Activated CD4-positive, CD25-positive, alpha-beta regulatory T cell treated with anti-CD3 and anti-CD28 coated beads, Interleukin-2, amount 50 U/mL, for 16 hours (primary cell): ENCODE data around the gene DNAJC3.
"Not testable (repeated sequence)": the region's sequence is repeated elsewhere in the genome, so short reads cannot be mapped to it uniquely, and the experiment has no call there.

ENCODE experiments used
- DNase-seq: peaks from one replicate; pipeline ENCODE4 v3.0.0-alpha.2; 2020; ENCODE audit warnings: low read depth, low spot score

DNAJC3 gene, protein sequence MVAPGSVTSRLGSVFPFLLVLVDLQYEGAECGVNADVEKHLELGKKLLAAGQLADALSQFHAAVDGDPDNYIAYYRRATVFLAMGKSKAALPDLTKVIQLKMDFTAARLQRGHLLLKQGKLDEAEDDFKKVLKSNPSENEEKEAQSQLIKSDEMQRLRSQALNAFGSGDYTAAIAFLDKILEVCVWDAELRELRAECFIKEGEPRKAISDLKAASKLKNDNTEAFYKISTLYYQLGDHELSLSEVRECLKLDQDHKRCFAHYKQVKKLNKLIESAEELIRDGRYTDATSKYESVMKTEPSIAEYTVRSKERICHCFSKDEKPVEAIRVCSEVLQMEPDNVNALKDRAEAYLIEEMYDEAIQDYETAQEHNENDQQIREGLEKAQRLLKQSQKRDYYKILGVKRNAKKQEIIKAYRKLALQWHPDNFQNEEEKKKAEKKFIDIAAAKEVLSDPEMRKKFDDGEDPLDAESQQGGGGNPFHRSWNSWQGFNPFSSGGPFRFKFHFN

DNA sequence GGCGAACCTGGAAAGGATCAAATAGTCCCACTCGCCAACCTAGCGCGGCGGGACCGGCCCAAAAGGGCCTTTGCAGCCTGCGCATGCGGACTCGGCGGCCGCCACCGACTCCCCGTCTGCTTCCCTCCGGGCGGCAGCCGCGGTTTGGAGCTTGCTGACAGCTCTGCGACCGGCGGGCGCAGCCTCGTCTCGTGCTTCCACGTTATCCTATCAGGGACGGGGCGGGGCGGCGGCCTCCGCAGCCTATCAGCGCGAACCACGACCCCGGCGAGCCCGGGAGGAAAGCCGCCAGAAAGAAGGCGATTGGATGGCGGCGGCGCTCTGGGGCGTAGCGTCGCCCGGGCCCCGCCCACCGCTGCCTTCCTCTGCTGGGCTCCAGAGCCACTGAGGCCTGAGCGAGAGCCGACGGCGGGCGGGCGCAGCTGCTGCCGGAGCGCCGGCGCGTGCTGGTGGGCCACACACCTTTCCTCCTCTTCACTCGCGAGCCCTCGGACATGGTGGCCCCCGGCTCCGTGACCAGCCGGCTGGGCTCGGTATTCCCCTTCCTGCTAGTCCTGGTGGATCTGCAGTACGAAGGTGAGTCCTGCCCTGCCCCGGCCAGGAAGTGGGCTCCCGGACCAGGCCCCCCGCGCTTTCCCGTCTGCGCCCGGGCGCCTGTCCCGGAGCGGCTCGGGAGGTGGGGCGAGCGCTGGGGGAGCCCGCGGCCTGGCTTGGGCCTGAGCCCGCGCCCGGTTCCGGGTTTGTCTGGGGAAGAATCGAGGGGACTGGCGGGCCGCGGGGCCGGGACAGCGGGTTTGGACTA is at the start of gene DNAJC3:
DNAJC3 (plus strand) TSS at position 378 of the 802 bp plus-strand sequence; CDS start at position 495, 117 bp downstream.
- peak; percentile 94 for DNase-seq

DNA sequence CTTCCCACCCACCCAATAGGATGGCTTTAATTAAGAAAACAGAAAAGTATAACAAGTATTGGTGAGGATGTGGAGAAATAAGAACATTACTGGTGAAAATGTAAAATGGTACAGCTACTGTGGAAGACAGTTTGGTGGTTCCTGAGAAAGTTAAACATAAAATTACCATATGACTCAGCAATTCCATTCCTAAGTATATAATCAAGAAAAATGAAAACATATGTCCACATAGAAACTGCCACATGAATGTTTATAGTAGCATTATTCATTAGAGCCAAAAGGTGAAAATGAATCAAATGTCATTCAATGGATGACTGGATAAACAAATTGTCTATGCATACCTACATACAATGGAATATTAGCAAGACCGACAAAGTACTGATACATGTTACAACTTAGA is 49.3 kb upstream of the DNAJC3 start:
- DNase-seq: no peak

DNA sequence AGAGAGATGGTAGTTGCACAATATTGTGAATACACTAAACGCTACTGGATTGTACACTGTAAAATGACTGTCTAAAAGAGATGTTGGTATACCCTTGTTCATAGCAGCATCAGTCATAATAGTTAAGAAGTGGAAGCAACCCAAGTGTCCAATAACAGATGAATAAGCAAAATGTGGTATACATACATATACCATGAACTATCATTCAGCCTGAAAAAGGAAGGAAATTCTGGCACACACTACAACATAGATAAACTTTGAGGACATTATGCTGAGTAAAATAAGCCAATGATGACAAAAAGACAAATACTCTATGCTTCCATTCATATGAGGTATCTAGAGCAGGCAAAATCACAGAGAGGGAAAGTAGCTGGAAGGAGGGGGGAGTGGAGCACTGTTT is 48.5 kb upstream of the DNAJC3 start:
- no peak for DNase-seq

DNA sequence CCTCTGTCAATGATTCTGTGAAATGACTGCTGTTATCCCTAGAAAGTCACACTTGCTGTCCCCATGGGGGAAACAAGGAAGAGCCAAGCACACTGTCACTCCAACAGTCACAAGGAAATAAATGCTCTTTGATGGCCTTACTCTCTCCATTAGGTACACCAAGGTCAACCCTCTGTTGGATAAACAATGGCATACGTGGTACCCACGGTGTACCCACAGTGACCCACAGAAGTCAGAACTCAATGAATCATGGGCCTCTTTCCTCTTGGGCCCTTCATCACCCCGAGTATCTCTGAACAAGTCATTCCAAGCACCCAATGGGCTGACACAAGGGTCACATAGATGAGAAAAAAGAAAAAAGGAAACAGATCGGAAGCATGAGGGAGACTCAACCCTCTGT is 47.9 kb upstream of the DNAJC3 start:
- DNase-seq: no peak

DNA sequence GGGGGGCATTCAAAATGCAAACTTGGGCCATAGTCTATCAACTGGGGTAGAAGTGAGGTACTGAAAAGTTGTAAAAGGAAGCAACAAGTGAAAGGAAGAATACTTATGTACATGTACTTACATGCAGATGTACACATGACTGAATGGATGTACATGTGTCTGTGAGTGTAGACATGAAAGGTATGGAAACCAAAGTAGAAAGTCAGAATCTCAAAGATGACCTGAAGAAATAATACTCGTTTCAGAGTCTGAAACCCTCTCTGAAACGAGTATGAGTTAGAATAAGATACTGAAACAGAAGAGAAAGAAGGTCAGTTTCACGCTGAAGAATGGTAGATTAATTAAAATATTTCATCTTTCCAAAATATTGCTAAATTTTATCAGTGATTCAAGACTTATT is 46.3 kb upstream of the DNAJC3 start:
- DNase-seq: no peak

DNA sequence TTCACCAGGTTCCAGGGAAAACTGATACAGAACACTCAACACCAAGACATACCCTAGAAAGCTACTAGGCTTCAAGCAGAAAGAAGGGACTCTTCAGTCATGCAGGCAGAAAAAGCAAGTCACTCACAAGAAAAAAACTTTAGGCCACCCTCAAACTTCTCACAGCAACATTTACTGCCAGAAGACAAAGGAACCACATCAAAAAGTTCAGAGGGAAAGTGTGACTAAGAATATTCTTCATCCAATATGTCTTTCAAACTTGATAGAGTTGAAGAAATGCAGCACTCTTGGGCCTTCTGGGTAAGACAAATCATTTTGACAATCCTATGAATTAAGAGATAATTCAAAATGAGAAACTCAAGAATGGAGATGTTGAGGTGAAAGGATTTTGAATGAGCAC is 40.1 kb upstream of the DNAJC3 start:
- DNase-seq: no peak

DNA sequence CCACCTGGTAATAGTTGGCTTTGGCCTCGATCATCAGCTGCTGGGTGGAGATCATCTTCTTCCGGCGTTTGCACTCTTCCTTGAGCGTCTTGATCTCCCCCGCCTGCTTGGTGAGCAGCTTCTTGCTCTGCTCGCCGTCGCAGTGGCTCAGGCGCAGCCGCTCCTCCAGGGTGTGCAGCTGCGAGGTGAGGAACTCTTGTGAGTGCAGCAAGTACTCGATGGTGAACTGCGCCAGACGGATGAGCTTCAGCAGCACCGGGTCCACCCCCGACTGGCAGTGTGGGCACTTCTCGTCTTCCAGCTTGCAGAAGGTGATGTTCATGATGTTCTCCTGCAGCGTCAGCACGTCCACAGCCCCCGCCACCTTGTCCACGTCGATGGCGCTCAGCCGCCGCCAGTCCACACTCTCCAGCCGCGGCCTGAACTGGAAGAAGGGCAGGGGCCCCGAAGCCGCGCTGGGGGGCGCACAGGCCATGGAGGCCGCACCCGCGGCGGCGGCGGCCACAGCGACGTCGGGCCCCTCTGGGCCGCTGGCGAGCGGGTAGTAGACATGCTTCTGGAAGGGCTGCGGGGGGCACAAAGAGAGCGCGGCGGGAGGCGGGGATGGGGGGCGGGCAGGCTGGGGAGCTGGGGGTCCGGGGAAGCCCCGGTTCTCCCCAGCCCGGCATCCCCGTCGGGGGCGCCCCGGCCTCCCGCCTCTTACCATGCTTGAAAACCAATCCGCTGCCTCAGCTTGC is 35.5 kb upstream of the DNAJC3 start:
- no peak for DNase-seq

DNA sequence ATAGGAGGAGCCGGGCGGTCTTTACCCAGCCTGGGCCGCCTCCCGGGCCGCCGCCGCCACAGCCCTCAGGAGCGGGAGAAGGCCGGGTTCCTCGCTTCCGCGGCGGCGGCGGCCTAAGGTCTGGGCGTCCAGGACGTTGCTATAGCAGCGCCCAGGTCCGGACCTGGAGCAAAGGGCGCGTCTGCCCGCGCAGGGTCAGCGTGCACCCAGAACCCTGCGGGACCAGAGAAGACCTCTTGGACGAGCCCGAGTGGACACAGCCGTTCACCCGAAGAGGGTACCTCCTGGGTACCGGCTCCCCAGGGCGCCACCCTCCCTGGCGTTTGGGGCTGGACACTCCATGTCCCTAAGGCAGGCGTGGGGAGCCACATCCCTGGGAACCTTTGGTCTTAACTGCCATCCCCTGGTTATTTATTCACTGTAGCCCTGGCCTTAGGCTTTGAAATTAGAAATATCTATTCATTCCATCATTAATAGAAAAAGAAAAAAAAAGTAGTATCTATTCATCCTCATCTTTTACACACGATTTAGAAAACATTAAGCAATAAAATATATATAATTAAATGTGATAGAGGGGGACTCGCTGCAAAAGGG is 34.8 kb upstream of the DNAJC3 start:
- DNase-seq: no peak

DNA sequence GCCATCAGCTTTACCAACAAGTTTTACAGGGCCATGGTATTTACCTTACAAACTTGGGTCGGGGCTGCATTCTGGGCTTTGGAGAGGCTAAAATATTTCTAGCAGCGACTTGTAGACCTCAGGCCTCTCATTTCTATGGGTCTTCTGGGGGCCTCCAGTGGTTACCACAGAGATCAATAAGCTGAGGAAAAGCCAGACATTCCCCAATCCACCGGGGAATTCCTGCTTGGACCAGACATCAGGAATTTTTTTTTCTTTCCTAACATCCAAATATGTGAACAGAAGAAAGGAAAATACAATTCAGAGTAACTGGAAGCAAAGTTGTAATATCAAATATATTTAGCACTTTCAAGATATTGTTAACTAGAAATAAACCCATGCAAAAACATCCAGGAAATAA is 33.9 kb upstream of the DNAJC3 start:
- no peak for DNase-seq

DNA sequence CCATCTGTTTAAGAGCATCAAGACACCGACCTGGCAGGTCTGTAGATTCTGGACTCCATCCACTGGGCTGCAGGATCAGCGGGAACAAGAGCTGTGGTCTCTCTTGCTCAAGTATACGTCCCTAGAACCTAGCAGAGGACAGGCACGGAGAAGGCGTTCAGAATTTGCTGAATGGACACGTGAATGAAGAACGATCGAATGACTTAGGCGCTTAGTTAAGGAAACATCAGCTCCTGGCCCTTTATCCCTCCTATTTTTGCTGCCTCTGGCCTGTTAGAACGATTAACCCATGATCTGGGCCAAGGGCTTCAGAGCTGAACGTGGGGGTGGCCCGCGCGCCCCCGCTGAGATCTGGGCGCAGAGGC is 33.4 kb upstream of the DNAJC3 start:
- no peak for DNase-seq

DNA sequence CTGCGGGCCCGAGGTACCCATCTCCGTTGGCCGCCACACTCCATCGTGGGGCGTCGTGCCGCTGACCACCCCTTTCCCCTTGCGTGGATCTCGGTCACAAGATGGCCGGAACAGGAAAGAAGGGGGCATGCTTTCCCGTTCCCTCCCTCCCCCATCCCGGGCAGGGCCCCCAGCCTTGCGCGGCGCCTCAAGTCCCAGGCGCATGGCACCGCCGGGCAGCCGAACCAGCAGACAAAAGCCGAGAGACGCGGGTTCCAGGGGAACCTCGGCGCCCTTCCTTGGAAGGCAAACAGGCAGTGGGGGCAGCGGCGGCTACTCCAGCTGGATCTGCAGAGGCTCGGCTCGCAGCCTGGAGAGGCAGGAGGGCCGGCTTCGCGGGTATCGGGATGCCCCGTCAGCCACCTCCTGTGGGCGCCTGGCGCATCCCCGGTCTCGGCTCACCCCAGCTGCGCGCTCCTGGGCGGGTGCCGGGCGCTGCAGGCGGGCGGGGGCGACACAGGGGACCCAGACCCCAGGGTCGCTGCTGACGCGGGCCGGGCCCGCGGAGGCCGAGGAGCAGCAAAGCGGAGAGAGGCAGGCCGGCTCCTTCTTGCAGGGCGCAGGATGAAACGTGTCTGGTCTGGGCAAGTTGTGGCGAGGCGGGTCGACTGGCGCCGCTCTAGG is 32.9 kb upstream of the DNAJC3 start:
- DNase-seq: no peak

DNA sequence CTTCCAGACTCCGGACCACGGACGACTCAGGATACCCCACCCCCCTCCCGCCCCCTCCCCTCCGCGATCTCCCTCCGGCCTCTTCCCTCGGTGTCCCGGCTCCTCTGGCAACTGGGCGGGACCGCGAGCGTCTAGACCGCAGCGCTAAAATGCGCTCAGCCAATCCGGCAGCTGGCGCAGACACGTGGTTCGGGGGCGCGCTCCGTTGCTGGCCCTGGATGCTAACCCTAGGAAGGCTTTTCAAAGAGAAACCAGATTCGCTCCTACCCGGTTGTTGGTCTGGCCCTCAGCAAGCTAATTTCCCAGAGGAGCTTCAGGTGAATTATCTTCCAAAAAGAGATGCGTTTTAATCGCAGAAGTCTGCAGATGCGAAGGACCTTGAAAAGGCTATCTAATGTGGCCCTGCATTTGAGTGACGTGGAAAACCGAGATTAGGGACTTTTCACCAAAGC is 32.3 kb upstream of the DNAJC3 start, which contains the start of gene DZIP1:
DZIP1 (minus strand) TSS at position 106 of the 452 bp plus-strand sequence. CDS start 2,677 bp downstream, outside the sequence.
- DNase-seq: no peak

DNA sequence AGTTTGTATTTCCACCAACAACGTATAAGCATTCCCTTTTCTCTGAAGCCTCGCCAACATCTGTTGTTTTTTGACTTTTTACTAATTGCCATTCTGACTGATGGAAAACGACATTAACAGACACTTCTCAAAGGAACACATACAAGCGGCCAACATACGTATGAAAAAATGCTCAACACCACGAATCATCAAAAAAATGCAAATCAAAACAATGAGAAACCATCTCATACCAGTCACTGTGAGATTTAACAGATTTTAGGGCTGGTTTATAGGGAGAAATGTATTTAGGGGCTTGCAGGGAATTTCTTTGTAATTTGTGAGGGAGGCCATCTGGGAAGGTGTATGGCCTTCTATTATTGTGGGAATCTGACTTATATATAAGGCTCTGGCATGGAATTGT is 29.6 kb upstream of the DNAJC3 start:
- no peak for DNase-seq

DNA sequence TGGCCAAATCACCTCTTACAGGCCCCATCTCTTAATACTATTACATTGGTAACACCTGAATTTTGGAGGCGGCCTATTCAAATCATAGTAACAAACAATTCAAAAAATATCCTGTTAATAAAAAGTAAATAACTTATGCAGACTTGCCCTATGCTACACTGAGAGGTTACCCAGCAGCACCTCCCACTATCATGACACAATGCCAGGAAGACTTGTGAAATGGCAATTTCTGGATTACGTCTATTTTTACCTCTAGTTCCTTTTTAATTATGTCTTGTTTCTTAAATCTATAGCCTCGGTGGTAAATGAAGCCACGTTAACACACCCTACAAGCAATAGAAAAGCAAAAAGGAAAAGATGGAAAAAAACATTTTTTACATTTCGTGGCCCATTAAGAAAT is 26.2 kb upstream of the DNAJC3 start:
- DNase-seq: no peak

DNA sequence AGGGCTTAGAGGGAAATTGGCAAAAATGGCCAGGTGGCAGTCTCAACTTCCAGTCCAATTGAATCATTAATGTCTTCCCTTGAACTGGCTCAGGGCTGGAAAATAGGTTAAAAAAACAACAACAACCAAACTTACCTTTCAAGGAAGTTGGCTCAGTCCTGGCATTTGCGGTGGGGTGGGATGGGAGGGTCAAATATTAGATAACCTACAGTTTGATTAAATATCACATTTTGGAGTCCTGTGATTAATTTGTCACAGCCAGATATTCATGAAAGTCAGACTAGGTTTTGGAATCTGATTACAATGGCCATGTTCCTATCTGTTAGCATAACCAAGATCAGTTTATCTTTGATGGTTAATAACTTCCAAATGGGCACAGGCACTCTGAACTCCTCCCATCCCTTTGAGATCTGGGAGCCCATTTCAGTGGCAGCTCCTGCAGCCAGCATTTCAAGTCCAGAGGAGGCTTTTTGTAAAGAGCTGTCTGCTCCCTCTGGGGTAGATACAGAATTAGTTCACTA is 24.6 kb upstream of the DNAJC3 start:
- no peak for DNase-seq

DNA sequence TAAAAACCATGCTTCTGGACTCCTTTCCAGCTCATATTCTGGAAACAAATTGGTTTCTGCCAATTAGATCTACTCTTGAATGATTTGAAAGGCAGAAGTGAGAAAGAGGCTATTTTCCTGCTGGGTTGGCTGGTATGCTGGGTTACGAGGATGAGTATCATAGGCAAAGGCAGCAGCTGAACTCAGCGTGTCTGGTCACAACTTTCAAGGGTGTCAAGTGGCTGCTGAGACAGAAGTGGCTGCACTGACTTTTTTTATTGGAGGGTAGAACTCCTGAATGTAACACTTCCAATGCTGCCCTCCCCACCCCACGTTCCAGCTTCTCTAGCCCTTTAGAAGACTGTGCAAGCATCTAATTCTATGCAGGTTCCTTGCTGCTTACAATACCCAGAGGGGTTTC is 24.1 kb upstream of the DNAJC3 start:
- DNase-seq: no peak

DNA sequence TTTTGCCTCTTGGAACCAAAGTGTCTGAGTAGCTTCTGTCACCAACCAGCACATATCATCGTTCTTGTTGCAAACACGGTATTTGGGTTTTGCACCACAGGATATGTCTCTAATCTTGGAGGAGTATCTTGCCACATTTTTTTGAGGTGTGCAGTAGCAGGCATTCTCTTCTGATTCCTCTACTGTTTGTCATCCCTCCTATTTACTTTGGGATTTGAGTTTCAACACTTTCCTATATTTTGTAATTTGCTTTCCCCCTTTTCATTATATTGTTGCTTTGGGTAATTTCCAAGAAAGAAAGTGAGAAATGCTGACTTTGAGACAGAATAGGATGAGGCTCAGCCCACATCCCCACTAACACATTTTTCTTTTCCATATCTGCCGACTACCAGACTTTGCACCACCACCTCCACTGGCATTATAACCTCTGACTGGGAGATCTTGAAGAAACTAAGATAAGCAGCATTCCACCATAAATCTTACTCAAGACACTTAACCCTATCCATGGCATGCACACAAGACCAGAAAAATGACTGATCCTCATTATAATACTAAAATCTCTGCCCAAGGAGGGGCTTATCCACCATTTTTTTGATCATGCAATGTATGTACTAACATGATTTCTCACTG is 20.4 kb upstream of the DNAJC3 start:
- no peak for DNase-seq

DNA sequence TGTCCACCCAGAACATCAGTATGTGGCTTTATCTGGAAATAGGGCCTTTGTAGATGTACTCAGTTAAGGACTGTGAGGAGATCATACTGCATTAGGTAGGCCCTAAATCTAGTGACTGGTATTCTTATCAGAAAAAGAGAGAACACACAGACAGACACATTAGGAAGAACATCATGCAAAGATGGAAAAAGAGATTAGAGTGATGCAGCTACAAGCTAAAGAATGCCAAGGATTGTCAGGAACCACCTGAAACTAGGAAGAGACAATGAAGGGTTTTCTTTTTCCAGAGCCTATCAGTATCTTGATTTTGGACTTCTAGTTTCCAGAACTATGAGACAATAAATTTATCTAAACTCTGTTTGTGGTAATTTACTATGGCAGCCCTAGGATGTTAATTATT is 17.4 kb upstream of the DNAJC3 start:
- no peak for DNase-seq

DNA sequence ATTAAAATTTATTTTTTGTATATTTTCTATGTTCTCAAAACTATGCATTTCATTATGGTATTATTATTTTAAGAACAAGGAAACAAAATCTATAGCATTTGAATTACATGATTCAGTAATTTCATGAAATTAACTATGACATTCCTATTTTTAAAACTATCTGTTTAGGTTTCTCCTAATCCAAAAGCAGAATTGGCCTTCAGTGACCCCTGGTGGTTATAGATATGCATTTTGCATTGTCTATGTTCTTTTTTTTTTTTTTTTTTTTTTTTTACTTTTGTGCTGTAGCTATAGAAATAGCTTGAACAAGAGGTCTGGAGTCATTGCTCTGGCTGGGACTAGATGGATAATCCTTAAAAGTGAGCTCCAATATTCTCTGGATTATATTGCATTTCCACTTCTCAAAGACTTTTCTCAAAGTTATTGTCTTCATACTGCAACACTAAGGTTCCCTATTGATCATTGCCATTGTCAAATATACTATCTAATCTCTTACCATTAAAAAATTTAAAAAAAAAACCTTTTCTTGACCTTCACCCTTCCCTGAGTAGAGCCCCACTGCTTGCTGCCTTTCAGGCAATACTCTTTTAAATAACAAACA is 15.9 kb upstream of the DNAJC3 start:
- DNase-seq: no peak

DNA sequence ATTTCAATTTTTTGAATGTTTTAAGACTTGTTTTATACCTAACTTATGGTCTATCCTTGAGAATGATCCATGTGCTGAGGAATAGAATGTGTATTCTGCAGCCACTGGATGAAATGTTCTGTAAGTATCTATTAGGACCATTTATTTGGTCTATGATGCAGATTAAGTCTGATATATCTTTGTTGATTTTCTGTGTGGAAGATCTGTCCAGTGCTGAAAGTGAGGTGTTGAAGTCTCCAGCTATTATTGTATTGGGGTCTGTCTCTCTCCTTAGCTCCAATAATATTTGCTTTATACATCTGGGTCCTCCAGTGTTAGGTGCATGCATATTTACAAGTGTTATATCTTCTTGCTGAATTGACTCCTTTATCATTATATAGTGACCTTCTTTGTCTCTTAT is 9.7 kb upstream of the DNAJC3 start:
- not testable (repeated sequence) for DNase-seq
